GM19463 (cell line): Measurements from ENCODE around the gene SHFL.

Source experiments
- ATAC-seq: cut with Tn5 transposase; IDR thresholded peaks from one replicate; pipeline ENCODE4 v1.9.1; 2021; ENCODE audit warnings: mild to moderate bottlenecking, moderate library complexity; ENCODE audit not compliant: unreplicated experiment

The SHFL gene

DNA sequence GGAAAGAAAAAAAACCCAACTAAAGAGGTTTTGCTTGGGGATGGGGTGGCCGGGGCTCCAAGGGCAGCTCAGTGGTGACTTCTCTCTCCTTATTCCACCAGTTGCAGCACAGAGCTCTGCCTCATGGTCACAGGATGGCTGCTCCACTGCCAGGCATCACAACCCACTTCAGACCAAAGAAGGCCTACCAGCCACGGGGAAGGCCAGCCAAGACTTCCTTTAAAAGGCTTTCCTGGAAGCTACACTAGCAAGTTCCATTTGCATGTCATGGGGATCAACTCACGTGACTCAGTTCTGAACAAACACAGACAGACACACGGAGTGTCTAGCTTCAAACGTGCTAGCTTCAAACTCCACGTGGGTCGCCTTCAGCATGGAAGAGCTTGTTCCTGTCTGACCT is 46.8 kb downstream of the SHFL start:
- ATAC-seq = no peak

DNA sequence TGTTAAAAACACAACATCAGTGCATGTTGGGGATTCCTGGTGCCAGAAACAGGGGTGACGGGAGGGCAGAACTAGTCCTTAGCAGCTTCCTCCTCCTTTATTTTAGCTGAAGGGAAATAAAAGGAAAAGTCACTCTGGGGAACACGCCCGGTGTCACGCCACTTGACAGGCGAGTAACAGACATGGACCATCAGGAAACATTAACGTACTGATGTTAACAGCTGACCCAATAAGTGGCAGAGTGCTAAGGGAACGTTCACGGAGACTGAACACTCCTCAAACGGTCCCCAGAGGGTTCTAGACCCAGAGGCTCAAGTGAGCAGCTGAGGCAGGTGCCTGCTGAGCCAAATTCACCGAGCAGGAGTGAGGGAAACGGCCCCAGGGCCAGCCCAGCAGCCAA is 47.5 kb downstream of the SHFL start:
- ATAC-seq = no peak

DNA sequence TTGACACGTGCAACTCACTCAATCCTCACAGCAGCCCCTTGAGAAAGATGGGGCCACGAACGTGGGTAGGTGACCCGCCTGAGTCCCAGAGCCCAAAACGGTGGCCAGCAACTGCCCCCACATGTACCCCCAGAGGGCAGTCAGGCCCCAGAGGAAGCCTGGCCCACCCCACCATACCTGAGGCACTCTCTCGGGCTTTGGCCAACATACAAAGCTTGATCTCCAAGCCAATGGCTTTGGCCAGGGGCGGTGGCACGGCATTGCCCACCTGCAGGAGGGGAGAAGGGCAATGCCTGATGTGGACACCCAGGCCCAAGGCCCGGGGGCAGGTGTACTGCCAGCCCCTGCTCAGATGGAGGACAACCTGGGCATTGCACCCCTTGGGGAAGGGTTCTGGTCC is 47.9 kb downstream of the SHFL start:
- no peak for ATAC-seq

DNA sequence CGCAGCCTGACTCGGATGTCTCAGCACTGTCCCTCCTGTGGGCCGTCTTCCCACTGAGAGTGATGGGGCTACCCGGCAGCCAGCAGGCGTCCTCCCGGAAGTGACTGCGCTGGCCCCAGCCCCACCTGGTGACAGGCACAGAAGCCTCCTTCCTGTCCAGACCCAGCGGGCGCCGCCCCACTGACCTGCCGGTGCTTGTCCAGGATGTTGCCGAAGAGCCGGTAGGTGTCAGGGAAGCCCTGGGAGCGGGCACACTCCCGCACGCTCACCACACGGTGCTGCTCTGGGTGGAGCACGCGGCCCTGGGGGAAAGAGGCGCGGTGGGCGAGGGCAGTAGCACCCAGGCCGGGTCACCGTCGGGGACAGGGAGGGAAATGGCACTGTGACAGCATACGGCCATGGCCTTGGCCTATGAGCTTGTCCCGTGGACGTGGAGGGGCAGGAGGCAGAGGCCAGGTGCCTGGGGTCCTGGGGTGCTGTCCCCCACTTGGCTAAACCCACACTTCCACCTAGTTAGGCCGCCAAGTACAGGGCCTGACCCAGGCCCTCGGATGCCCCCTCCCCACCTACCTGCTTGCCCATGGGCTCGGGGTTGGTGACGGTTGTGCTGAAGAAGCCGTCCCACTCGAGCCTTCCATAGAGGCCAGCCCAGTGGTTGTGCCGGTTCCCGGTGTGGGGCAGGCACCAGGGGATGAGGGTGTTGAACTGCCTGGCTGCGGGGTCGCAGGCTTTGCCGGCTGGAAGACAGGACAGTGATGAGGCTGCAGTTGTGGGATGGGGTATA is 49.6 kb downstream of the SHFL start:
- no peak for ATAC-seq

DNA sequence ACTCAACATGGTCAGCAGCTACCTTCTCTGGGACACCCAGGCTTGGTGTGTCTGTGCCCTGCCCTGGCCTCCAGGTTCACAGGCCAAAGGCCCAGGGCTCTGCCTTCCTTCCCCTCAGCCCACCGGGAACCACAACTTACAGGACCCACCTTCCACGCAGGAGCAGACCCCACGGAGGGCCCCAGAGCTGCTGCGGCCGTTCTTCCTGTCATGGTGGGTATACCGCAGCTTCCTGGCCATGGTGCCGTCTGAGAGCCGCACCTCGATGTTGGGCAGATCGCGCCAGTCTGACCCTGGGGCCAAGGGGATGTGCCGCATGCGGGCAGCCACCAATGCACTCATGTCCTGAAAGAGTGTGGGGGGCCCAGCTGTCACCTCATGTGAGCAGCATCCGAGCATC is 50.8 kb downstream of the SHFL start:
- ATAC-seq = no peak

DNA sequence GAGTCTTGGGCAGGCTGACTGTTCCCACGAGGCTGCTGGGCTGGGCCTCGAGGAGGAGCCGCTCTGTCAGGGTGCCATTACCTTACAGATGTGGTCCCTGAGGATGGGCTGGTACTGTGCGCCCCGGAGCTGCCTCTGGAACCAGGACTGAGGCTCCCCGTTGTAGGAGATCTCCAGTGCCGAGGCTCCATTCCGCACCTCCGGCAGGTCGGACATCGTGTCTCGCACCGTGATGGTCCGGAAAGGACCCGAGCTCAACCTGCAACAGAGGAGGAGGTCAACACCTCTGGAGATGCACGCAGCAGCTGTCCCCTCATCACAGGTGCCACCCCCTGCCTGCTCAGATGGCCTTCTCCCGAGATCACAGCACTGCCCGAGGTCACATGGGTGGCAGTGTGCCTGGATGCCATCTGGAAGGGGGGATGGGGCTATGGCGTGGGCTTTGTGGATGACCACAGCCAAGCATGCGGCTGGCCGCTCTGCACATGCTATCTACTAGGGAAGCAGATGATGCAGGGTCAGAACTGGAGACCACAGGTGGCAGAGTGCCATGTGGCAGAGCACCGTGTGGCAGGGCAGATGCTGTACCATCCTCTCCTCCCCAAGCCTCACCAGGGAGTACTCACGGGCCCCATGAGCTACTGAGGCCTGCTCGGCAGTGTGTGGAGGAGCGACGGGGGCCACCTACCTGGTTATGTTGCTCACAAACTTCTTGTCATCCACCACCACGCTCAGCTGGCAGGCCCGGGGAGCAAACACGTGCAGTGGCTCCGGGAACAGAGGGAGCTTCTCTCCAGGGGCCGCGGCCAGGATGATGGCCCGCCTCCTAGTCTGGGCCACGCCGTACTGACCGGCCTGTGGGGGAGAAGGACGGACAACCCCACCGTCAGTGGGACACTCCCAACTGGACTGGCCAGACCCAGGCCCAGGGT is 51.9 kb downstream of the SHFL start:
- no peak for ATAC-seq

DNA sequence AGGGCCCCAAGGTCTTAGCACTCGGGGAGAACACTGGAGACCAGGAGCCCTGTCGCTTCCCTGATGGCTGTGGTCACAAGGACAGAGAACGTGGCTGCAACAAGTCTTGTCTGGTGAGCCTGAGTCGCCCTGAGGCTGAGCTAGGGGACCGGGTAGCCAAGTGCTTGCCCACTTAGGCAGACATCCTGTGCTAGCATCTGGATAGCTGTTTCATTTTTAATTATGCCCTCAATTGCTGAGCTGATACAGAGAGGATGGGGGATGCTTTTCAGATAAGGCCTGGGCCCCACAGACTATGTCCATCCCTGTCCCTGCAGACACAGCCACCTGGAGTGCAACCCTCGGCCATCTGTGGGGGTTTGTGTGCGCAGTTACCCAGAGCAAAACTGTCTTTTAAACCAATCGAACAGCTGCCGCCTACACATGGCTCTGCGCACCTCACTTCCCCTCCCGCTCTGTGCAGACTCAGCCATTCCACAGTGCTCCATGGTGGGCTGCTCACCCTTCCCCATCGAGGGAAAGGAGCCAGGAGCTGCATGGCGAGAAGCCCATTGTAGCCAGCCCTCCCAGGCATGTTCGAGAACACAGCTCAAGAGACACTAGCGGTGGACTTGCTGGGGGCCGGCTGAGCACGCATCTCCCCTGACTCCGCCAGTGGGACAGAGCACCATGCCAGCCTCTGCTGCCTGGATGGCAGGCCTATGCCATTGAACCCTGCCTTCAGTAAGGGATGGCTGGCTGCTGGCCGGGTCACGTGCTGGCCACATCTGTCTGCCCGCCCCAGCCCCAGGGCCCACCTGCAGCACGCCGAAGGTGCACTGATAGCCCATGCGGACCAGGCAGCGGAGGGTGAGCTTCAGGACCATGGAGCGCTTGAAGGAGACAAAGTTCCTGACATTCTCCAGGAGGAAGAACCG is 53.0 kb downstream of the SHFL start:
- ATAC-seq = no peak

DNA sequence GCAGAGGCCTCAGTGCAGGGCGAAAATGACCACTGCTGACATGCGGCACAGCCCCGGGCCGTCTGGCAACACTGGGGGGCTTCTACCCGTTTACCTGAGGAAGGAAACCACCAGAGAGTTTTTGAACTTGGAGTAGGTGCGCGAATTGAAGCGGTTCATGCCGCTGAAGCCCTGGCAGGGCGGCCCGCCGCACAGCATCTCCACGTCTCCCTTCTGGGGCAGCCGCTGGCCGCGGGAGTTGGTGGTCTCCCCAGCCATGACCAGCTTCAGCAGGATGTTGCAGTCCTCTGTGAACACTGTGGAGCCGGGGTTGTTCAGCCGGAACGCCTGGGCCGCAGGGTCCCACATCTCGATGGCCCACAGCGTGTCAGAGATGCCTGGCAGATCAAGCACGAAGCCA is 53.8 kb downstream of the SHFL start:
- ATAC-seq = no peak

DNA sequence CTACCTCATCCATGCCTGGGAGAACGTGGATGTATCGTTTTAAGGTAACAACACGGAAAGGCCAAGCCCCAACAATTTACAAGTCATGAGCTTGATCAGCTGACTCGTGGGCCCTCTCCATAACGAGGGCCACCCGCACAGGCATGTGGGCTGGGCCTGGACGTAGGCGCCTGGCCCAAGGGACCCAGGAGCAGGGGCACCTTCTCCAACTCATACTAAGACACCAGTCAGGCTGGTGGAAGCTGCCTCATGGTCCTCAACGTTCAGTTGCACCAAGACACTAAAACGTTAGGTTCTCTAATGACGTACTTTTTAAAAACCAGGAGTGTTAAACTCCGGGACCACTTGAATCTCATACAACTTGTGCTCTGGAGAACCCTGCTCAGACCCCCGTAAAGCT is 55.4 kb downstream of the SHFL start:
- ATAC-seq = no peak

DNA sequence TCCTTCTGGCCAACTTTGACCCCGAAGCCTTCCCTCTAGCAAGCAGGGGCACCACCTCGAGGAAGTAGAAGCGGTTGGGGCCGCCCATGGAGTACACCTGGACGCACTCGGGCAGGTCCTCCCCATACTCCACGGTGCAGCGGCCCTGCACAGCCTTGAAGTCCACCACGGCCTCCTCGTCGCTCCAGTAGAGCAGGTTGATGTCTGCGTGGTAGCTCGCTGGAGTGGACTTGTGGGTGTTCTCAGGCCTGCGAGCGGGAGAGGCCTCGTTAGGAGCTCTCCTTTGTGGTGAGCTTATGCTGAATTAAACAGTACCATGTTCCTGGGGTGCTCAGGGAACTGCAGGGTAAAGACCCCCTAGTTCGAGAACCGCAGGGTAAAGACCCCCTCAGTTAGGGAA is 55.9 kb downstream of the SHFL start:
- ATAC-seq = no peak
